GM18498 (cell line): ENCODE data around the gene PARM1.
"Not testable (repeated sequence)": the region's sequence is repeated elsewhere in the genome, so short reads cannot be mapped to it uniquely, and the experiment has no call there.

Experiments used
- ATAC-seq: cut with Tn5 transposase; IDR thresholded peaks from one replicate; pipeline ENCODE4 v1.9.1; 2021; ENCODE audit warnings: mild to moderate bottlenecking, moderate library complexity; ENCODE audit not compliant: unreplicated experiment

The PARM1 gene

GRCh38 chr4:74975848-74976824 lies 43.2 kb downstream of the PARM1 start:
- ATAC-seq: no peak

DNA sequence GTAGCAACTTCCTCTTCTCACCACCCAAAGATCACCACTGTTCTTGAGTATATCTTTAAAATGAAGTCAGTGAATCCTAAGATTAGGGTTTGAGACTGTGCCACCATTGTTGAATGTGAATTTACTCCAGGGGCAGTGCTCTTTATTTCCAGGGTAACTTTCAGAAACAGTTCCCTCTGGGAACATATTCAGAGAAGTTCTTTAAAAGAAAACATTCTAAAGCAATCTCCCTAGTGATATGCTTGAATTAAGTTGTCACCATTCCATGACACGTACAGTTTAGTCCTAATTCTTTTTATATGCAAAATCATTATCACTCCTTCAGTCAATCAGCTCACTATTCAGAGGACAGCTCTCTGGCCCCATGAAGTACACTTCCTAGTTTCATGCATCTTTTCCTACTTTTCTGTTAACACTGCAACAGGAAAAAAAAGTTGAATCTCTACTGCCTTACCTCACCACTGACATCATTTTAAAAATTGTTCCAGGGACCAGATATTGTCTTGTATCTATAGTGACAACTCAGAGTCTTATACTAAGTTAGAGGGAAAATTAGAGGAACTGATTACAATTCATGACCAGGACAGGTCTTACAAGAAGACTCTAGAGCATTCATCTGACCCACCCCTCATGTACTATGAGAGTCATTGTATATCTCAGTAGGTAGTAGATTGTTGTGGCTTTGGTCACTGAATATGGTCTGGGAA lies 49.8 kb downstream of the PARM1 start:
- ATAC-seq: no peak

GRCh38 chr4:74983253-74983635 lies 50.3 kb downstream of the PARM1 start:
- no peak for ATAC-seq

GRCh38 chr4:74990276-74990875 lies 57.5 kb downstream of the PARM1 start:
- no peak for ATAC-seq

DNA sequence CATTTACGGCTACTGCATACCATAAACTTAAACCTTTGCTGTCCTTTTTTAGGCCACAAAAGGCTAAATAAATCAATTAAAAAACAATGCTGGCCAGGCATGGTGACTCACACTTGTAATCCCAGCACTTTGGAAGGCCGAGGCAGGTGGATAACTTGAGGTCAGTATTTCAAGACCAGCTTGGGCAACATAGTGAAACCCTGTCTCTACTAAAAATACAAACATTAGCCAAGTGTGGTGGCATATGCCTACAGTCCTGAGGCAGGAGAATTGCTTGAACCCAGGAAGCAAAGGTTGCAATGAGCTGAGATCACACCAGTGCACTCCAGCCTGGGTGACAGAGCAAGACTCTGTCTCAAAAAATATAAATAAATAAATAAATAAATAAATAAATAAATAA lies 61.5 kb downstream of the PARM1 start:
- not testable (repeated sequence) for ATAC-seq

DNA sequence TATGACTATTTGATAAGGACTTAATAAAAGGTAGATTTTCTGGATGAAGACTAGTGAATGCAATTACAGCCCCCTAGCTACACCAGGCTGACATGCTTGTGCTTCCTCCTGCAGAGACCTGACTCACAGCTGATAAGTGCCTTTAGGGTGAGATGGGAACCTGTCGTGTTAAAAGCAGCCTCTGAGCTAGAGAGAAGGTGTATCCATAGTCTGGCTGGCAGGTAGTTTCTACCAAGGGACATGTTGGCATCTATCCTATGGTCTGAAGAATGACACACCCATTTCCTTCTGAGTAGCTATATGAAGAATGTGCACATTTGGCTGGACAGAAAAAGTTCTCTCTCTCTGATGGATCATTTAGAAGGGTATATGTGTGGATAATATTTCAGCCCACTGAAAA lies 64.1 kb downstream of the PARM1 start:
- ATAC-seq: no peak

DNA sequence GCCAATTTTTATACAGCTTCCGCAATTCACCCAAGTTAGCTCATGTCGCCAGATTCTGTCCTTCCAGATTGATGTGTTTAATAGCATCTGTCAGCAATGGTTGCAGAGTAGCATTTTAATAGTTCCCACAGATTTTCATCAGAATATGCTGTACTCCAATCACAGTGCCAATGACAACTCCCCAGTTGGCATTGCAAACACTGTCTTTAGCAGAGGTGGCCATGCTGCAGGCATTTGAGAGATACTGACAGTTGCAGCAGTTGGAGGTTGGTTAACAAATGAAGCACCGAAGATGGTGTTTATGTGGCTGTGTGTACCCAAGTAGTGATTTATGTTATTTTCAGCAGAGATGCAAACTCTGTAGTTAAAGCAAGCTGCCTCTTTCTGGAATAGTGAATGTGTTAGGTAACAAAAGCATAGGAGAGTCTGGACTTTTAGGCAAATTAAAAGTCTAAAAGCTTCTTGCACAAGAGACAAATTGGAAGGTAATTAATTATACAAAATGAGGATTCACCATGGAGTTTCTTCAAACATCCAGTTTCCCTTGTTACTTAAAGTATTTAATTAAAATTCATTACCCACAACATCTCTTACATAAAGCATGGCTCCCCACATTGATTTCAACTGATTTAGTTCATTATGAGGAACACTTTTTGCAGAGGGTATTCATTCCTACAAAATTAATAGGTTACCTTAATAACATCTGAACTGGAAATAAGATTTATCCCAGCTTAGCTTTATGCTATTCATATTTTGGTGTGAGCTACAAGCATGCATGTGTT lies 65.2 kb downstream of the PARM1 start:
- ATAC-seq: no peak

- no peak for ATAC-seq
Measured at GRCh38 chr4:74999714-75000309, 66.9 kb downstream of the PARM1 start.

DNA sequence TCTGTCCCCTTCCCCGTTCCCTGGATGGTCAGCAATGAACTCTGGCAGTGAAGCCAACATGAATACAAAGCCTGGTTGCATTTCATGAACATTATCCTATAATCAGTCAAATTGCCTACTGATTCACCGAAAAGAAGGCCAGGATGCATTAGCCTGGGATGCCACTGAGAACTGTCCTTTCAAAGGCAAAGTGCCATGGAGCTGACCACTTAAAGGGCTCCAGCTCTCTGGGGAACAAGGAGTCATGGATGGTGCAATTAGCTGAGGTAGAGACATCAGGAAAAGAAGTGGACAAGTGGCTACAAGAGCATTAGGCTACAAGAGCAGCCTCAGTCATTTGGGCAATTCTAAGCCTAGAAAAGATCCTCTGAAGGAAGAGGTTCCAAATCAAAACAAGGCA lies 69.0 kb downstream of the PARM1 start:
- no peak for ATAC-seq

GRCh38 chr4:75002381-75002780 lies 69.5 kb downstream of the PARM1 start:
- ATAC-seq: no peak

DNA sequence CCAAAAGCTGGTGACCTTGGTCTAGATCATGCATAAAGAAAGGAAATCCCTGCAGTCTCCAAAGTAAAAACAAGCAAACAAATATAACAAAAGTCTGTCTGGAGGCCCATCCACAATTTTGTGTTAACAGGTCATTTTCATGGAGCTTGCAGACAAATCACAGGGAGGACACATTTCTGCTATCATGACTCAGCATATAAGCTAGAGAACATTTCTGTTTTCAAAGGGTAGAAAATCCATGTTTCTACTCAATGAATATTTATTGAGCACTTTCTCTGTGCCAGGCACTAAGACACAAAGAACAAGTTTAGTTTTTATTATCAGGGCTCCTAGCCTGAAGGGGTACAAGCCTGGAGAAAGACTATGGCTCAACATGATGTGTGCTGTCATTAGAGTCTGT lies 71.1 kb downstream of the PARM1 start:
- no peak for ATAC-seq

DNA sequence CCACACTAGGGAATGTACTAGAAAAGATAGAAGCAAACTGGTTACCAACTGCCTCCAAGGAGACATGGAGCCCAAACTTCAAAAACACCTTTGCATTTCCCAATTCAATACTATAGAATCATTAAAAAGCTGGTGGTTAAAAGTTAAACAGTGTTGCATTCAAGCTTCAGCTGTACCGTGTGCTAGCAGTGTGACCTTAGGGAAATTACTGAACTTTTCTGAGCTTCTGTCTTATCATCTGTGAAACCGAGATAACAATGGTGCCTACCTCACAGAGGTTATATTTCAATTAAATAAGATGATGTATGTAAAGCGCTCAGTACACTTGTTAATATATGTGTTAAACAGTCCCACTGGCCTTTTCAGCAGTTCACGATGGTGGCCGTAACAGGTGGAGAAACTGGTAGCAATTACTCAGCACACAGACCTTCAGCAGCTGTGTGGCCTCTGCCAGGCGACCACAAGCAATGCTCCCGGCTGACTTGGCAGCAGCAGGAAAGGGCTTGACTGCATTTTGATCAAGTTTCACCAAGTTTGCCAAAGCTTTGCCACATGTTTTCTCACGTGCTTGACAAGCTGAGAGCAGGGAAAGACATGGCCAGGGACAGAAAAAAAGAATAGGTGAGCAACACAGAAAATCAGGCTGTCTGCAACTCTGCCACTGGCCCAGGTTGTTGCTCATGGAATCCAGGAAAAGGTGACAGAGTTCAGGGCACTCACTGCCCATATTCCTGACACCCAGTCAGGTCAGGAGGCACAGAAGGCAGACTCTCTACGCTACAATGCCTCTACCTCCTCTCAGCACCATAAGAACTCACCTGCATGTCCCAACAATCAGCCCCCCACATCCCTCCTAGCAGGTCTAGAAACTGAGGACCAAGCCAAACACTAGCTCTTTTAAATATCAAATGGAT lies 72.1 kb downstream of the PARM1 start:
- peak; percentile 83 for ATAC-seq

DNA sequence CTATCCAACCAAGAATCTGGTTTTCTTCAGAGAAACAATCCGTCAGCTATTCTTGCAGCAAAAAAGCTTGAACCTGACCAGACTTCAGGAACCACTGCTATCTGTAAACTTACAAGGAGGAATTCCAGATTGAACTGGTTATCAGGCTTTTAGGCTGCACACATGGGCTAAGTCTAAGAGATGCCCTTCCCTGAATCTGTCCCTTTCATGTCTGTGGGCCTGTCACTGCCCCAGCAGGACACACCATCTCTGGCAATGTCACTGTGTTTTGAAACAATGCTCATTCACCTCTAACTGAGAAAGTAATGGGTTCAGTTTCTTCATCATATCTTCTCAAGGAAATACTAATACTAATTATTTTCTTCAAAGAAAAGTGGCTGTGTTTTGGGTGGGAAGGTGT lies 72.8 kb downstream of the PARM1 start:
- ATAC-seq: no peak

DNA sequence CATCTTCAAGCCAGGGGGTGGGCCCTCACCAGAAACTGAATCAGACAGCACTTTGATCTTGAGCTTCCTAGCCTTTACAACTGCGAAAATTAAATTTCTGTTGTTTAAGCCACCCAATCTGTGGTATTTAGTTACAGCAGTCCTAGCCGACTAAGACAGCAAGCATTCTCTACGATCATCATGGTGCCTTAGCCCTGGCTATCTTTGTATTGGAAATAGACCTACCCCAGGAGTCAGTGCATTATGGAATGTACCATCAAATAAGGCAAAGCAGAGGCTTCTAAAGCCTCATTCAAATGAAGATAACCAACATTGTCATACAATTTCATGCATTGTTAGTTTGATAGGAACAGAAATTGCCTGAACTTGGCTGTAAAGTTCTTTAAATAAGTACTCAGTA lies 75.0 kb downstream of the PARM1 start:
- ATAC-seq: no peak

- ATAC-seq: no peak
Measured at GRCh38 chr4:75009138-75009537, 76.2 kb downstream of the PARM1 start.

GRCh38 chr4:75011131-75011795 lies 78.3 kb downstream of the PARM1 start:
- ATAC-seq: no peak

GRCh38 chr4:75015627-75016026 lies 82.7 kb downstream of the PARM1 start:
- ATAC-seq: no peak

DNA sequence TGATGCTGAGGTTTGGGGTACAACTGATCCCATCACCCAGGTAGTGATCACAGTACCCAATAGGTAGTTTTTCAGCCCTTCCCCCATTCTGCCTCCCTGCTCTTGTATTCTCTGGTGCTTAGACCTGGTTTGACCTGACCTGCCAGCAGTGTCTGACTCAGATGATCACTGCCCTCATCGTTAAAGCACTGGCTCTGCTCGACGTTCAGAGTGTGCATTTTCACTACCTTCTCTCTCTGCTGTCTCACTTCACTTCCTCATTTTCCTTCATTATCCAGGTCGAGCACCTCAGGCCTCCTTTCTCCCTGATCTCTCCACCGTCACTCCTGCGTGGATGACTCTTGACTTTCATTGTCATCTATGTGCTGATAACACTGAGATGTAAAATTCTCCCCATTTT lies 83.6 kb downstream of the PARM1 start:
- no peak for ATAC-seq
